Naive thymus-derived CD4-positive, alpha-beta T cell (primary cell): ENCODE data around the gene RNF10. TPM values are rescaled to one million over a fixed set of nuclear protein-coding genes. Genes with fewer than 3 reads are reported as not detected.
A peak's percentile ranks its signal among the peaks of the same experiment; 100 is the strongest.

Source experiments
- ATAC-seq: fragments of 150-1000 bp; cut with Tn5 transposase; 2 replicates; pipeline ENCODE4 v1.10.0; 2021; ENCODE audit warnings: mild to moderate bottlenecking, moderate library complexity
- CTCF ChIA-PET: fragments of 350-600 bp; sonication (Branson Sonifier 250); formaldehyde crosslinking; loops from one replicate; lab custom pipeline; 2021; ENCODE audit warnings: antibody characterized with exemption; lab: Charles Lee
- POLR2A ChIA-PET: fragments of 350-600 bp; sonication (Branson Sonifier 250); formaldehyde crosslinking; loops from one replicate; lab custom pipeline; 2021; ENCODE audit warnings: antibody characterized with exemption, inconsistent platforms; lab: Charles Lee
- DNase-seq, 9 donors: peaks; one replicate each; pipeline versions ENCODE4 v3.0.0 to v3.0.0-alpha.2; 2020 to 2022; ENCODE audit warnings: mixed read lengths in 1 of 9
- H3K27ac ChIP-seq: one replicate; pipeline ENCODE4 v1.7.0; 2013; ENCODE audit warnings: mild to moderate bottlenecking, low read depth, low read length, moderate library complexity
- H3K27me3 ChIP-seq, 2 donors: one replicate each; pipeline ENCODE4 v1.7.0; 2013; ENCODE audit warnings: low read length in 2 of 2, mild to moderate bottlenecking in 2 of 2, moderate library complexity in 2 of 2; ENCODE audit not compliant: control insufficient read depth in 2 of 2, insufficient read depth in 2 of 2
- H3K36me3 ChIP-seq, 3 experiments: 1 replicate in 2 of 3; 2 replicates in 1 of 3; pipeline ENCODE4 v1.7.0; 2013; ENCODE audit warnings: low read length in 3 of 3, mild to moderate bottlenecking in 3 of 3, moderate library complexity in 1 of 3; ENCODE audit not compliant: insufficient read depth in 3 of 3, control insufficient read depth in 2 of 3
- H3K4me1 ChIP-seq, 2 donors: one replicate each; pipeline ENCODE4 v1.7.0; 2013; ENCODE audit warnings: low read length in 2 of 2, mild to moderate bottlenecking in 2 of 2, moderate library complexity in 1 of 2; ENCODE audit not compliant: control insufficient read depth in 2 of 2, insufficient read depth in 2 of 2
- H3K4me3 ChIP-seq: 2 replicates; pipeline ENCODE4 v1.7.0; 2013; ENCODE audit warnings: mild to moderate bottlenecking, low read length
- H3K9me3 ChIP-seq, 3 experiments: 1 replicate in 2 of 3; 2 replicates in 1 of 3; pipeline ENCODE4 v1.7.0; 2013; ENCODE audit warnings: low read length in 3 of 3; ENCODE audit not compliant: control insufficient read depth in 2 of 3
- H3K27ac Mint-ChIP-seq, 9 donors: one replicate each; pipeline ENCODE4 v1.8.0; 2020 to 2022; ENCODE audit warnings: mixed read lengths in 9 of 9, mild to moderate bottlenecking in 8 of 9, moderate library complexity in 5 of 9, inconsistent platforms in 2 of 9
- H3K27me3 Mint-ChIP-seq, 5 donors: one replicate each; pipeline ENCODE4 v1.8.0; 2021 to 2022; ENCODE audit warnings: mixed read lengths in 5 of 5, mild to moderate bottlenecking in 1 of 5
- H3K36me3 Mint-ChIP-seq, 5 donors: one replicate each; pipeline ENCODE4 v1.8.0; 2020 to 2022; ENCODE audit warnings: mixed read lengths in 5 of 5, mild to moderate bottlenecking in 3 of 5, inconsistent platforms in 1 of 5
- H3K4me1 Mint-ChIP-seq, 7 donors: one replicate each; pipeline ENCODE4 v1.8.0; 2020 to 2022; ENCODE audit warnings: mixed read lengths in 7 of 7, mild to moderate bottlenecking in 3 of 7, inconsistent platforms in 1 of 7
- H3K4me3 Mint-ChIP-seq, 10 donors: one replicate each; pipeline ENCODE4 v1.8.0; 2020 to 2022; ENCODE audit warnings: mild to moderate bottlenecking in 10 of 10, mixed read lengths in 10 of 10, moderate library complexity in 6 of 10, inconsistent platforms in 2 of 10
- H3K9me3 Mint-ChIP-seq, 11 donors: one replicate each; pipeline ENCODE4 v1.8.0; 2020 to 2022; ENCODE audit warnings: mixed read lengths in 11 of 11, mild to moderate bottlenecking in 4 of 11, inconsistent platforms in 1 of 11, moderate library complexity in 1 of 11
- intact Hi-C, 2 donors: fragments of 100-400 bp; cut with micrococcal nuclease; formaldehyde crosslinking; loops; one replicate each; pipeline ENCODE4 v1.15.1; 2023
- polyA plus RNA-seq, 2 donors: library from polyadenylated mRNA; unstranded; fragments of 300-500 nt; fragmentation: Illumina TruSeq; gene quantifications; one replicate each; pipeline ENCODE4 v1.2.3, GENCODE V29; 2021
- total RNA-seq, 6 experiments: library from RNA in 5 of 6; stranded (reverse) in 5 of 6; gene quantifications; 1 replicate in 5 of 6; 2 replicates in 1 of 6; pipeline ENCODE4 v1.2.3 and lab custom pipeline; 2021 to 2026

The RNF10 gene
- total and polyA plus RNA-seq, 7 experiments from 2014 or later: 95.1 to 361 (median 203) TPM

DNA sequence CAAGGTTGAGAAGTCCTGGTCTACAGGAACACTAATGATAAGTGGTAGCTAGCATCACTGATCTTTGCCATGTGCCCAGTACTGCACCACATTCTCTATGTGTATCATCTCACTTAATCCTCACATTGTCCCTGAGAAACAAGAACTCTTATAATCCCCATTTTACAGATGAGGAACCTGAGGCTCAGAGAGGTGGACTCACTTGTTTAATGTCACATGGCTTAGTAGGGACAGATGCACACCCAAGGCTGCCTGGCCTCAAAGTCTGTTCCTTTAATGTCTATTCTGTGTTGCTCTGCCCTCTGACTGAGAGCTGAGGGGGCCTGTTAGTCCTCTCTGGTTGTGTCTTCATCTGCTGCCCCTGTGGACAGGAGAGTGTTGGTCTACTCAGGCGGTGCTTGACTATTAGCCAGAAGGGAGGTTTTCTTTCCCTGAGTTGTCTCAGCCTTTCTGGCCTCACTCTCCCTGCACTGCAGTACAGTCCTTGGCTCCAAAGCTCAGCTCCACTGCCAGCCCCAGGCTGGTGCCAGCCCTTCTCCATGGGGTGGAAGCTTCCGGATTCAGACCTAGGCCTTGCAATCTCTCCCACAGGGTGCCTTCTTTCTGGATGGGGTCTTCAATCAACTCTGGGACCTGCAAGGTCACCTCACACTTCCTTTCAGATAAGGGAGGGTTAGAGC is 43.2 kb upstream of the RNF10 start:
- DNase-seq: no peak
- peaks cover 0 to under 1% (median 0%) of the 10 kb centered on the region in 3 experiments for H3K36me3 ChIP-seq
- H3K4me1 ChIP-seq: peaks cover 4 to 5% of the 10 kb centered on the region in 2 donors
- no peak for ATAC-seq
- Mint-ChIP-seq H3K27ac (no peak overlapping the region), H3K9me3 (peaks cover 0 to 2% (median 0%) of the 10 kb centered on the region in 11 donors), H3K4me1 (peaks cover 0 to 16% (median 11%) of the 10 kb centered on the region in 7 donors), H3K4me3 (no peak overlapping the region), H3K36me3 (no peaks in the 10 kb centered on the region), H3K27me3 (no peaks in the 10 kb centered on the region)
- ChIA-PET CTCF (interaction anchor here (0.5 to 1.5 kb wide), 2 partner anchors 38 to 166 kb away, joined by 4 to 5 read pairs; no protein-coding TSS in a partner anchor), POLR2A (interaction anchor here (1.5 kb wide), 1 partner anchor 22 kb away, joined by 4 read pairs; no protein-coding TSS in a partner anchor)
- H3K9me3 ChIP-seq: no peaks in the 10 kb centered on the region
- H3K4me3 ChIP-seq: no peak overlapping the region
- H3K27ac ChIP-seq: no peak overlapping the region
- H3K27me3 ChIP-seq: no peaks in the 10 kb centered on the region
- intact Hi-C loops: no loop called here

GRCh38 chr12:120495186-120495730 is 38.9 kb upstream of the RNF10 start:
- no peaks in the 10 kb centered on the region for H3K27me3 Mint-ChIP-seq
- H3K9me3 Mint-ChIP-seq: peaks cover 0 to 4% (median 0%) of the 10 kb centered on the region in 11 donors
- H3K4me1 ChIP-seq: peaks cover 9% of the 10 kb centered on the region in 2 donors
- peaks cover 13 to 42% (median 33%) of the 10 kb centered on the region in 7 donors for H3K4me1 Mint-ChIP-seq
- peak overlapping the region; percentile 82 for H3K4me3 ChIP-seq
- CTCF ChIA-PET: interaction anchor here (1.0 kb wide), 1 partner anchor 25 kb away, joined by 3 read pairs; no protein-coding TSS in a partner anchor
- intact Hi-C loops: loop anchor here in 1 of 2 donors (1.0 kb wide), 1 partner anchor 26 kb away; the partner anchor contains the start of gene SRSF9
- H3K27me3 ChIP-seq: no peaks in the 10 kb centered on the region
- ATAC-seq (no peak), DNase-seq (no peak)
- peaks cover 0 to 20% (median 4%) of the 10 kb centered on the region in 5 donors for H3K36me3 Mint-ChIP-seq
- H3K27ac ChIP-seq: peak overlapping the region; percentile 84
- H3K36me3 ChIP-seq: peaks cover 0 to 12% (median 0%) of the 10 kb centered on the region in 3 experiments
- POLR2A ChIA-PET: interaction anchor here (1.1 to 3.7 kb wide), 7 partner anchors 12 to 40 kb away, joined by 3 to 34 read pairs (median 10); partner anchors contain the start of genes COQ5 and SRSF9
- H3K9me3 ChIP-seq: no peaks in the 10 kb centered on the region
- H3K27ac Mint-ChIP-seq: peak overlapping the region; percentile 12 to 93 (median 69)
- peak overlapping the region; percentile 83 to 98 (median 94) for H3K4me3 Mint-ChIP-seq

GRCh38 chr12:120495731-120496412 is 38.3 kb upstream of the RNF10 start, which contains the start of gene DYNLL1:
Gene DYNLL1 (plus strand): TSS chr12:120496113. CDS start chr12:120496422, 309 bp downstream.
- Mint-ChIP-seq H3K36me3 (peaks cover 0 to 20% (median 4%) of the 10 kb centered on the region in 5 donors), H3K4me3 (peak within 1 kb of the TSS; percentile 83 to 98 (median 94)), H3K4me1 (peaks cover 13 to 48% (median 33%) of the 10 kb centered on the region in 7 donors), H3K27ac (peak within 1 kb of the TSS; percentile 58 to 94 (median 90)), H3K27me3 (no peaks in the 10 kb centered on the region), H3K9me3 (peaks cover 0 to 4% (median 0%) of the 10 kb centered on the region in 11 donors)
- ChIA-PET CTCF (interaction anchor here (1.6 kb wide), 1 partner anchor 23 kb away, joined by 5 read pairs; no protein-coding TSS in a partner anchor), POLR2A (interaction anchor here (0.6 to 3.7 kb wide), 14 partner anchors 13 to 408 kb away, joined by 3 to 34 read pairs (median 5); partner anchors contain the start of genes COQ5, COX6A1, POP5 and RNU4-2)
- peak; percentile 95 to 99 (median 97) for DNase-seq
- H3K36me3 ChIP-seq: peaks cover 0 to 15% (median 0%) of the 10 kb centered on the region in 3 experiments
- no peaks in the 10 kb centered on the region for H3K27me3 ChIP-seq
- peaks cover 9% of the 10 kb centered on the region in 2 donors for H3K4me1 ChIP-seq
- peak; percentile 99 for ATAC-seq
- H3K4me3 ChIP-seq: peak within 1 kb of the TSS; percentile 82
- intact Hi-C loops: loop anchor here (1.0 to 2.0 kb wide), 11 partner anchors 27 to 190 kb away; partner anchors contain the start of genes COQ5 (in 2 of the 2), GATC (in 2 of the 2), SRSF9 (in 2 of the 2) and TRIAP1 (in 2 of the 2)
- H3K27ac ChIP-seq: peak within 1 kb of the TSS; percentile 84
- no peaks in the 10 kb centered on the region for H3K9me3 ChIP-seq

GRCh38 chr12:120496413-120497340 is 37.5 kb upstream of the RNF10 start:
- POLR2A ChIA-PET: interaction anchor here (0.6 to 3.7 kb wide), 20 partner anchors 11 to 1216 kb away, joined by 3 to 34 read pairs (median 5); partner anchors contain the start of genes COQ5, COX6A1, POP5 and RNU4-2
- Histone ChIP-seq H3K36me3 (peaks cover 0 to 20% (median 0%) of the 10 kb centered on the region in 3 experiments), H3K4me1 (peaks cover 9% of the 10 kb centered on the region in 2 donors), H3K27me3 (no peaks in the 10 kb centered on the region), H3K9me3 (no peaks in the 10 kb centered on the region), H3K4me3 (peak overlapping the region; percentile 82), H3K27ac (peak overlapping the region; percentile 84)
- peaks cover 0 to 4% (median 0%) of the 10 kb centered on the region in 11 donors for H3K9me3 Mint-ChIP-seq
- H3K27ac Mint-ChIP-seq: peak overlapping the region; percentile 58 to 94 (median 88)
- H3K27me3 Mint-ChIP-seq: no peaks in the 10 kb centered on the region
- CTCF ChIA-PET: interaction anchor here (0.6 to 1.6 kb wide), 6 partner anchors 9 to 140 kb away, joined by 3 to 5 read pairs (median 3); partner anchors contain the start of gene SRSF9
- ATAC-seq: peak; percentile 29
- peaks cover 13 to 48% (median 33%) of the 10 kb centered on the region in 7 donors for H3K4me1 Mint-ChIP-seq
- DNase-seq: peak in 8 of 9 donors; percentile 16 to 56 (median 35)
- intact Hi-C loops: loop anchor here (1.0 to 2.0 kb wide), 11 partner anchors 27 to 190 kb away; partner anchors contain the start of genes COQ5 (in 2 of the 2), GATC (in 2 of the 2), TRIAP1 (in 2 of the 2) and COX6A1 (in 1 of the 2)
- peaks cover 0 to 20% (median 4%) of the 10 kb centered on the region in 5 donors for H3K36me3 Mint-ChIP-seq
- H3K4me3 Mint-ChIP-seq: peak overlapping the region; percentile 83 to 98 (median 94)

DNA sequence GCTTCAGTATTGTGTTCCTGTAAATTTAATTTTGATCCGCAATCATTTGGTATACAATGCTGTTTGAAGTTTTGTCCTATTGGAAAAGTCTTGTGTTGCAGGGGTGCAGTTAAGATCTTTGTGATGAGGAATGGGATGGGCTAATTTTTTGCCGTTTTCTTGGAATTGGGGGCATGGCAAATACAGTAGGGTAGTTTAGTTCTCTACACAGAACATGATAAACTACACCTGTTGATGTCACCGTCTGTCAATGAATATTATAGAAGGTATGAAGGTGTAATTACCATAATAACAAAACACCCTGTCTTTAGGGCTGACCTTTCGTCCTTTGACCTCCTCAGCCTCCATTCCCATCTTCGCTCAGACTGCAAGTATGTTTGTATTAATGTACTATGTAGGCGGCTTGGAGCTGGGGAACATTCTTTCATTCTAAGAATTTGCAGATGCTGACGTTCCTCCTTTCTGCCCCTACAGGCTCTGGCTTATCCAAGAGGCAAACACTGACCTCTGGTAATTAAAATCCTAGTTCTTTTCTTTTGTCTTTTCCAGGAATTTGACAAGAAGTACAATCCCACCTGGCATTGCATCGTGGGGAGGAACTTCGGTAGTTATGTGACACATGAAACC is 36.5 kb upstream of the RNF10 start:
- H3K4me1 ChIP-seq: peaks cover 9% of the 10 kb centered on the region in 2 donors
- ChIA-PET CTCF (interaction anchor here (0.6 to 1.6 kb wide), 5 partner anchors 25 to 141 kb away, joined by 3 to 5 read pairs (median 3); partner anchors contain the start of gene SRSF9), POLR2A (interaction anchor here (1.2 to 3.2 kb wide), 7 partner anchors 14 to 205 kb away, joined by 3 to 14 read pairs (median 6); partner anchors contain the start of genes COQ5, COX6A1 and RNU4-2)
- intact Hi-C loops: loop anchor here (2.0 kb wide), 2 partner anchors 51 to 181 kb away; partner anchors contain the start of genes GATC (in 2 of the 2) and TRIAP1 (in 2 of the 2)
- ATAC-seq: no peak
- DNase-seq: no peak
- Mint-ChIP-seq H3K36me3 (peaks cover 0 to 21% (median 4%) of the 10 kb centered on the region in 5 donors), H3K27me3 (no peaks in the 10 kb centered on the region), H3K4me3 (peak overlapping the region; percentile 83 to 98 (median 94)), H3K9me3 (peaks cover 0 to 4% (median 0%) of the 10 kb centered on the region in 11 donors), H3K4me1 (peaks cover 13 to 48% (median 33%) of the 10 kb centered on the region in 7 donors), H3K27ac (peak overlapping the region; percentile 58 to 94 (median 88))
- H3K36me3 ChIP-seq: peaks cover 0 to 22% (median 0%) of the 10 kb centered on the region in 3 experiments
- H3K27ac ChIP-seq: peak overlapping the region; percentile 84
- H3K4me3 ChIP-seq: no peak overlapping the region
- no peaks in the 10 kb centered on the region for H3K27me3 ChIP-seq
- no peaks in the 10 kb centered on the region for H3K9me3 ChIP-seq
